ENCODE data around the gene BICC1. TPM values are rescaled to one million over a fixed set of nuclear protein-coding genes. Genes with fewer than 3 reads are reported as not detected.

BICC1 gene
- total and polyA plus RNA-seq, 2 of the 4 experiments (the other 2 are of a cell fraction), result 5.7 to 42.5 TPM

DNA sequence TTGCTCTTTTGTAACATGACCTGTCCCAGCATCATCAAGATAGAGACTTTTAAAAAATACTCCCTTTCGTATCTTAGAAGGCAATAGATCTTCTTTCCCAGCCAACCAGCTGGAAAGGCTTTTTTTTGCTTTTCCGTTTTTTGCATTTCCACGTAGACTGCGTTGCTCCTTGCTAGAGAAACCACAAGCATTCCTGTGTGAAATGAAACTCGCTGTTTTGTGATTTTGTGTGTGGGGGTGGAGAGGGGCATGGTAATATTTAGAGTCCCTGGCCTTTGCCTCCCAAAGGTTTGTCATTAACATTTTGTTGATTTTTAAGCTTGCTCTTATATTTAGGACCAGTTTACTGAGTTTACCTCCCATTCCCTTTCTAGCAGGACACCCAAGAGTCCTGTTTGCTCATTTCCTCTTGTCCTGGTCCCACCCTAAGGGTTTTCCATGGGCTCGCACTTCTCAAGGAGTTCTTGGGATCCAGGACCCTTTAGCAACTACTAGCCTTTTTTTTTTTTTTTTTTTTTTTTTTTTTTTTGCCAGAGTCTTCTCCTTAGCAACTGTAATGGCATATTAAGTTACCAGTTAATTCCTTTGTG is 243.6 kb downstream of the BICC1 start:
- Histone ChIP-seq H3K9me3 (ENCODE audit: control insufficient read depth, insufficient read depth, low read length) (no peaks in the 10 kb centered on the region), H4K20me1 (ENCODE audit: insufficient read depth, low read length) (0 out of 2 replicates have a peak, but pooled peaks cover 3% of the 10 kb centered on the region), H3K36me3 (ENCODE audit: control insufficient read depth, insufficient read depth, low read length) (no peaks in the 10 kb centered on the region), H3K27me3 (ENCODE audit: control insufficient read depth, insufficient read depth, low read length) (no peaks in the 10 kb centered on the region), H3K4me1 (ENCODE audit: control insufficient read depth, insufficient read depth, low read length) (peaks cover 16% of the 10 kb centered on the region), H3K23ac (ENCODE audit: low read depth, low read length) (0 out of 2 replicates have a peak overlapping the region, but pooled peaks have one; percentile 40), H2BK120ac (ENCODE audit: low read depth, low read length) (peak overlapping the region; percentile 70), H2BK15ac (ENCODE audit: low read depth, low read length) (0 out of 3 replicates have a peak overlapping the region, but pooled peaks have one; percentile 32), H2AK9ac (replicated peaks; ENCODE audit: low read depth, low read length, poor library complexity) (no peak overlapping the region), H4K5ac (ENCODE audit: low read depth, low read length) (no peak overlapping the region; the same call in 1 of the 2 replicates), H3K18ac (ENCODE audit: low read depth, low read length) (peak overlapping the region; percentile 70), H2BK20ac (ENCODE audit: low read depth, low read length) (0 out of 2 replicates have a peak overlapping the region, but pooled peaks have one; percentile 59), H3K27ac (ENCODE audit: insufficient read depth, low read length) (peak overlapping the region; percentile 61; the same call in 1 of the 2 replicates), H4K91ac (ENCODE audit: insufficient read depth, low read depth, low read length) (peak overlapping the region; percentile 14; the same call in 1 of the 2 replicates), H3K56ac (ENCODE audit: extremely low read depth, insufficient read depth, low read length) (peak overlapping the region; percentile 39; the same call in 1 of the 2 replicates), H4K8ac (ENCODE audit: low read depth in 2 of 2, low read length in 2 of 2) (peak overlapping the region; percentile 27 to 45; a peak in 2 of 4 replicates), H3K9me1 (ENCODE audit: insufficient read depth, low read length) (peaks cover 4% of the 10 kb centered on the region), H3K79me1 (ENCODE audit: low read depth in 1 of 2, low read length in 2 of 2) (peaks cover 10 to 11% of the 10 kb centered on the region in 2 experiments; a peak in 3 of 4 replicates), H2BK5ac (ENCODE audit: low read depth, low read length, poor library complexity, severe bottlenecking) (peak overlapping the region; percentile 72), H3K4ac (ENCODE audit: low read depth, low read length) (peak overlapping the region; percentile 79), H2AK5ac (ENCODE audit: low read depth, low read length) (no peak overlapping the region; the same call in 1 of the 2 replicates), H3K4me3 (ENCODE audit: insufficient read depth, low read depth, low read length) (peak overlapping the region; percentile 35; the same call in 1 of the 2 replicates), H3K9ac (ENCODE audit: low read depth, low read length) (peak overlapping the region; percentile 61; the same call in 1 of the 2 replicates), H3K14ac (replicated peaks; ENCODE audit: low read depth, low read length) (peak overlapping the region; percentile 77), H3K4me2 (ENCODE audit: low read depth, low read length) (peak overlapping the region; percentile 92), H2AFZ (replicated peaks; ENCODE audit: low read length, poor library complexity) (no peak overlapping the region)
- in situ Hi-C loops (cut with MboI; ENCODE audit: low sequenced_read_pairs) (no loop called here), intact Hi-C loops (cut with micrococcal nuclease) (loop anchor here (5.0 kb wide), 1 partner anchor 109 kb away; no protein-coding TSS in a partner anchor), dilution Hi-C loops (cut with HindIII; ENCODE audit: low sequenced_read_pairs, unreplicated experiment) (no loop called here)
- BruUV-seq (replicated peaks), result no TSS peak
- ChIA-PET CTCF (interaction anchor here (0.6 kb wide), 1 partner anchor 111 kb away, joined by 3 read pairs; no protein-coding TSS in a partner anchor), POLR2A (ENCODE audit: unreplicated experiment) (no interaction called here)
- ATAC-seq (ENCODE audit: low read depth) (peak; percentile 75), DNase-seq (peak; percentile 74)
- TF ChIP-seq, protein P1, sequence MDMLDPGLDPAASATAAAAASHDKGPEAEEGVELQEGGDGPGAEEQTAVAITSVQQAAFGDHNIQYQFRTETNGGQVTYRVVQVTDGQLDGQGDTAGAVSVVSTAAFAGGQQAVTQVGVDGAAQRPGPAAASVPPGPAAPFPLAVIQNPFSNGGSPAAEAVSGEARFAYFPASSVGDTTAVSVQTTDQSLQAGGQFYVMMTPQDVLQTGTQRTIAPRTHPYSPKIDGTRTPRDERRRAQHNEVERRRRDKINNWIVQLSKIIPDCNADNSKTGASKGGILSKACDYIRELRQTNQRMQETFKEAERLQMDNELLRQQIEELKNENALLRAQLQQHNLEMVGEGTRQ (IDR thresholded peaks at IDR 0.05; ENCODE audit: low read depth, low read length), result no peak
- TF ChIP-seq MAFK (IDR thresholded peaks at IDR 0.05; ENCODE audit: low read depth, low read length), result no peak
- TF ChIP-seq FOS (IDR thresholded peaks at IDR 0.05; ENCODE audit: low read depth, low read length), result no peak
- TF ChIP-seq, protein P2, sequence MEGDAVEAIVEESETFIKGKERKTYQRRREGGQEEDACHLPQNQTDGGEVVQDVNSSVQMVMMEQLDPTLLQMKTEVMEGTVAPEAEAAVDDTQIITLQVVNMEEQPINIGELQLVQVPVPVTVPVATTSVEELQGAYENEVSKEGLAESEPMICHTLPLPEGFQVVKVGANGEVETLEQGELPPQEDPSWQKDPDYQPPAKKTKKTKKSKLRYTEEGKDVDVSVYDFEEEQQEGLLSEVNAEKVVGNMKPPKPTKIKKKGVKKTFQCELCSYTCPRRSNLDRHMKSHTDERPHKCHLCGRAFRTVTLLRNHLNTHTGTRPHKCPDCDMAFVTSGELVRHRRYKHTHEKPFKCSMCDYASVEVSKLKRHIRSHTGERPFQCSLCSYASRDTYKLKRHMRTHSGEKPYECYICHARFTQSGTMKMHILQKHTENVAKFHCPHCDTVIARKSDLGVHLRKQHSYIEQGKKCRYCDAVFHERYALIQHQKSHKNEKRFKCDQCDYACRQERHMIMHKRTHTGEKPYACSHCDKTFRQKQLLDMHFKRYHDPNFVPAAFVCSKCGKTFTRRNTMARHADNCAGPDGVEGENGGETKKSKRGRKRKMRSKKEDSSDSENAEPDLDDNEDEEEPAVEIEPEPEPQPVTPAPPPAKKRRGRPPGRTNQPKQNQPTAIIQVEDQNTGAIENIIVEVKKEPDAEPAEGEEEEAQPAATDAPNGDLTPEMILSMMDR (conservative IDR thresholded peaks at IDR 0.05; ENCODE audit: low read depth, low read length), result no peak
- TF ChIP-seq SMC3 (IDR thresholded peaks at IDR 0.05; ENCODE audit: low read depth, low read length), result no peak
- TF ChIP-seq CHD1 (IDR thresholded peaks at IDR 0.05; ENCODE audit: low read depth, low read length), result no peak
- WGBS, 2 experiments (ENCODE audit: extremely low coverage in 2 of 2, insufficient read length in 1 of 2), result 29% methylated on average over 3 of the region's 6 CpGs; no CpG with 5 or more reads in 1 of the 2 experiments

Data from IMR-90 (cell line).